MV-4-11 (cell line): ENCODE results near the gene SPSB2.
A peak's percentile ranks its signal among the peaks of the same experiment; 100 is the strongest.
"Not testable (repeated sequence)": the region's sequence is repeated elsewhere in the genome, so short reads cannot be mapped to it uniquely, and the experiment has no call there.

Experiments
- DNase-seq: peaks from one replicate; lab custom pipeline; 2025; lab: John Stamatoyannopoulos, UW

SPSB2 gene

DNA sequence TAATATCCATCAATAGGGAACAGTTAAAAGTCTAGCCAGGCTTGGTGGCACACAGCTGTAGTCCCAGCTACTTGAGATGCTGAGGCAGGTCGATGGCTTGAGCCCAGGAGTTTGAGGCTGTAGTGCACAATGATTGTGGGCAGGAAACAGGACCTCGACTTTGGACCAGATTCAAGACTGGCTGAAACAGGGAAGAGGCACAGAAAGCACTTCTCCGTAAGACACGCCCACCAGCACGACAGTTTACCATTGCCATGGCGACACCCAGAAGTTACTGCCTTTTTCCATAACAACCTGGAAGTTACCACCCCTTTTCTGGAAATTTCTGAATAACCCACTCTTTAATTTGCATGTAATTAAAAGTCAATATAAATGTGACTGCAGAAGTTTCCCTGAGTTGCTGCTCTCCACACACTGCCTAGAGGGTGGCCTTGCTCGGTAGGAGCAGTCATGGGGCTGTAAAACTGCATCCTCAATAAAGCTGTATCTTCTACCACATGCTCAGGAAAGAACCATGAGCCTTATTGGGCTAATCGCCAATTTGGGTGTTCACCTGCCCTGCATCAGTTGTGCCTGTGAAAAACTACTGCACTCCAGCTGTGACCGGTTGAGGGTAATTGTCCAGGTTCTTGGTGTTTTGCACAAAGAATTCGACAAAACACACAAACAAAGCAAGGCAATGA lies 26.9 kb upstream of the SPSB2 start:
- peak; percentile 83 for DNase-seq

DNA sequence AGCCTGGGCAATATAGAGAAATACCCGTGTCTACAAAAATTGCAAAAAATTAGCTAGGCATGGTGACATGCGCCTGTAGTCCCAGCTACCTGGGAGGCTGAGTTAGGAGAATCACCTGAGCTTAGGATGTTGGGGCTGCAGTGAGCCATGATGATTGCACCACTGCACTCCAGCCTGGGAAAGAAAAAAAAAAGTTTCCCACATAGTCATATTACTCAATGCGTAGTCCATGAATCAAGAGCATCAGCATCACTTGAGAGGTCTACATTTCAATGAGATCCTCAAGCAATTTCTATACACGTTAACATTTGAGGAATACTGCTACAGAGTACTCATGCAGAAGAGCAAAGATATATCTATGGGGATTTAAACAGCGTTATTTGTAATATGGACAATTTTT lies 26.3 kb upstream of the SPSB2 start:
- DNase-seq = peak; percentile 38

DNA sequence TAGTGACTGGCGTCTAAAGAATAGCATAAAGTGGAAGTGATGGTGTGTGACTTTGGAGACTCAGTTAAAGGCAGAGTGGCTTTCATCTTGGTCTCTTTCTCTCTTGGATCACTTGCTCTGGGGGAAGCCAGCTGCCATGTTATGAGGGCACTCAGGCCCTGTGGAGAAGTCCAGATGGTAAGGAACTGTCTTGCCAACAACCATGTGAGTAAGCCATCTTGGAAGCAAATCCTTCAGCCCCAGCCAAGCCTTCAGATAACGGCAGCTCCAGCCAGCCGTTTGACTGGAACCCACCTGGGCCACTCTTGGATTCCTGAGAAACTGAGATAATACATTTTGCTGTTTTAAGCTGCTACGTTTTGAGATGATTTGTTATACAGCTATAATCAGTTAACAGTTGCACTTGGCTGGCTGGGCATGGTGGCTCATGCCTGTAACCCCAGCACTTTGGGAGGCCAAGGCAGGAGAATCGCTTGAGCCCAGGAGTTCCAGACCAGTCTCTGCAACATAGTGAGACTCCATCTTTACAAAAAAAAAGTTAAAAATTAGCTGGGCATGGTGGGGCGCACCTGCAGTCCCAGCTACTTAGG lies 23.8 kb upstream of the SPSB2 start:
- no peak for DNase-seq

DNA sequence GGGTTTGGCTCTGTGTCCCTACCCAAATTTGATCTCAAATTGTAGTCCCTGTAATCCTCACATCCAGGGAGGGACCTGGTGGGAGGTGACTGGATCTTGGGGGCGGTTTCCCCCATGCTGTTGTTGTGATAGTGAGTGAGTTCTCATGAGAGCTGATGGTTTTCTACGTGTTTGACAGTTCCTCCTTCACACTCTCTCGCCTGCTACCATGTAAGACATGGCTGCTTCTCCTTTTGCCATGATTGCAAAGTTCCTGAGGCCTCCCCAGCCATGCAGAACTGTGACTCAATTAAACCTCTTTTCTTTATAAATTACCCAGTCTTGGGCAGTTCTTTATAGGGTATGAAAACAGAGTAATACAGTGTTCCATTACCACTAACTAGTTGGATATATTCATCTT lies 21.2 kb upstream of the SPSB2 start:
- DNase-seq = peak; percentile 15

DNA sequence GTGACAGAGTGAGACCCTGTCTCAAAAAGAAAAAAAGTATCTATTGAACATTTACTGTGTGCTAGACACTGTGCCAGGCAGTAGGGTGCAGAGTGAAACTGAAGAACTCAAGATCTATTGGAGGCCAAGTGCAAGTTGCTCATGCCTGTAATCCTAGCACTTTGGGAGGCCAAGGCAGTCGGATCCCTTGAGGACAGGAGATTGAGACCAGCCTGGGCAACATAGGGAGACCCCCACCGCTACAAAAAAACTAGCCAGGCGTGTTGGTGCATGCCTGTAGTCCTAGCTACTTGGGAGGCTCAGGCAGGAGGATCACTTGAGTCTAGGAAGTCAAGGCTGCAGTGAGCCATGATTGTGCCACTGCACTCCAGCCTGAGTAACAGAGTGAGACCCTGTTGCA lies 19.6 kb upstream of the SPSB2 start:
- DNase-seq = not testable (repeated sequence)

DNA sequence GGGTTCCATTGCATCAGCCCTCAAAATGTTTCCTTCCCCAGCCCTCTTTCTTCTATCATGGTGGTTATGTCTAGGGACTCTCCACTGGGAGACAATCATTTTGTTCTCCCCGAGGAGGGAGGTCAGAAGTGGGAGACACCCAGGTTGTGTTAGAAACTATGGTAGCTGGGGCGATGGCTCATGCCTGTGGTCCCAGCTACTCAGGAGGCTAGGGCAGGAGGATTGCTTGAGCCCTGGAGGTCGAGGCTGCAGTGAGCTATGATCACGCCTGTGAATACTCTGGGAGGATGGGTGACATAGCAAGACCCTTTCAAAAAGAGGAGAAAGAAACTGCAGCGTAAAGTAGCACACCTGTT lies 18.5 kb upstream of the SPSB2 start:
- DNase-seq = no peak

DNA sequence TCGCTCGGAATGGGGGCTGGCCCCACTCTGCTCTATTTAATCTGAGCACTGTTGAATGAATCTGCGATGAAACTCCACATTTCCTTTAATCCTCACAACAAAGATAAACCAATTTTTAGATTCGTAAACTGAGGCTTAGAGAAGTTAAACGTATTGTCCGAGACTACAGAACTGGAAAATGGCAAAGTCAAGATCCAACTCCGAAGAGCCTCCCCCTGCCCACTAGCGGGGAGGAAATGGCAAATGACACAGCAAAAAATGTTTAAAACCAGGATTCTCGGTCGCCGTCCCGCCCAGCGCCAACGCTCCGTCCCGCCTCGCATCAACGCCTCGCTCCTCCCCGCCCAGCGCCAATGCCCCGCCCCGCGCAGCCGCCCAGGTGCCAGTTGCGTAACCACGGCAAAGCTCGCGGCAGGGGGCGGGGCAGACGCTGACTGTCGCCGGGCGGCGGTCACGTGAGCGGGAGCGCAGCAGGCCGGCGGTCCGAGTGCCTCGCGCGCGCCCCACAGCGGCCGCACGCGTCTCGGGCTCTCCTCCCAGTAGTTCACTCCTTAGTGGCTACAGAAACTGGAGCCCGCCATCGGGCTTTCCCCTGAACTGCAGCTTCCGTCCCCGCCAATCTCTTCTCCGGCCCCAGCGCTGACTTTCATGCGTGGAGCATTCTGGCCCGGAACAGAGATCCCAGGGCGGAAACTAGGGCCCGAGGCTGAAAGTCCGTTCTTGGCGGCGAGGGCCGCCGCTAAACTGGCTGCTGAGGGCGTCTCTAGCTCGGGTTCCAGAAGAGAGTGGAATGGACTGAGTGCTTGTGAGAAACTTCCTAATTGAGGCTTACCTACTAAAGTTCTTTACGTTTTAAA lies 17.9 kb upstream of the SPSB2 start:
- DNase-seq = peak; percentile 95

DNA sequence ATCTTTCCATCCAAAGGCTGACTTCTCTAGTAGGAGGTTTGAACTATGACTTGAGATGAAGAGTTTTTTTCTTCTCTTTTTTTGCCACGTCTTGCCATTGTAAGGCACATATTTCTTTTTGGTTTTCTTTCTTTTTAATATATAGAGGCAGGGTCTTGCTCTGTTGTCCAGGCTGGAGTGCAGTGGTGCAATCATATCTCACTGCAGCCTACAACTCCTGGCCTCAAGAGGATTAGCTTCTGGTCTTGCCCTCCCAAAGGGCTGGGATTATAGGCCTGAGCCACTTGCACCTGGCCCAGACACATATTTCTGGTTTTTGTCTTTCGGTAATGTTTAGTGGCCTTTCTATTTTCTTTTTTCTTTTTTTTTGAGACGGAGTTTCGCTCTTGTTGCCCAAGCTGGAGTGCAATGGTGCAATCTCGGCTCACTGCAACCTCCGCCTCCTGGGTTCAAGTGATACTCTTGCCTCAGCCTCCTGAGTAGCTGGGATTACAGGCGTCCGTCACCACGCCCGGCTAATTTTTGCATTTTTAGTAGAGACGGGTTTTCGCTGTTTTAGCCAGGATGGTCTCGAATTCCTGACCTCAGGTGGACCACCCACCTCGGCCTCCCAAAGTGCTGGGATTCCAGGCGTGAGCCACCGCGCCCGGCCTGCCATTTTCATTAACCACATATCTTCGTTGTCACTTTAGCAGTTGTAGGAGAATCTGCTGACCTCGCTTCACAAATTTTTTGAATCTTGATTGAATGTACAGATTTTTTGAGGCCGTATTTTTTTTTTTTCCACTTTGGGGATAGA lies 16.9 kb upstream of the SPSB2 start:
- peak; percentile 26 for DNase-seq

DNA sequence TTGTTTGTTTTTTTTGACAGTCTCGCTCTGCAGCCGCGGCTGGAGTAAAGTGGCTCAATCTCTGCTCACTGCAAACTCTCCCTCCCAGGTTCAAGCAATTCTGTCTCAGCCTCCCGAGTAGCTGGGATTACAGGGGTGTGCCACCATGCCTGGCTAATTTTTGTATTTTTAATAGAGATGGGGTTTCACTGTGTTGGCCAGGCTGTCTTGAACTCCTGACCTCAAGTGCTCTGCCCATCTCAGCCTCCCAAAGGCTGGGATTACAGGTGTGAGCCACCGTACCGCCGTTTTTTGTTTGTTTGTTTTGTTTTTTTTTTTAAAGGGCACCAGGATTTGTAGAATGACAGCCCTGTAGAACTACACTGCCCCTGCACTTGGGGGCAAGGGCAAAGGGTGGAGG lies 15.7 kb upstream of the SPSB2 start:
- DNase-seq = not testable (repeated sequence)

DNA sequence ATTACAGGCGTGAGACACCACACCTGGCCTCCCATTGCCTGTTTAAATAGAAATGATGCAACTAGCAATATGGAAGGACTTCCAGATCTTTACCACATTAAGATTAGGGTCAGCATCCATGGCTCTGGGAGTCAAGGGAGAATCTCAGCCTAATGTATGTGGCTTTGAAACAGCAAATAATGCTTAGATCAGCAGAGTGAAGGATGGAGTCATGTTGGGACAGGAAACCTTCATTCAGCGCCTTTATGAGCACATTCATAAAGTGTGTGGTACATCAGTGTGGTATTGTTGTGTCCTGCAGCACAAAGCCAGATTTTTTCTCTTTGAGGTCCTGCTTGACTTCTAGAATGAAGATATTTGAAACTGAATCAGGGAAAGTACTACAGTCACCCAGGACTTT lies 15.3 kb upstream of the SPSB2 start:
- no peak for DNase-seq

DNA sequence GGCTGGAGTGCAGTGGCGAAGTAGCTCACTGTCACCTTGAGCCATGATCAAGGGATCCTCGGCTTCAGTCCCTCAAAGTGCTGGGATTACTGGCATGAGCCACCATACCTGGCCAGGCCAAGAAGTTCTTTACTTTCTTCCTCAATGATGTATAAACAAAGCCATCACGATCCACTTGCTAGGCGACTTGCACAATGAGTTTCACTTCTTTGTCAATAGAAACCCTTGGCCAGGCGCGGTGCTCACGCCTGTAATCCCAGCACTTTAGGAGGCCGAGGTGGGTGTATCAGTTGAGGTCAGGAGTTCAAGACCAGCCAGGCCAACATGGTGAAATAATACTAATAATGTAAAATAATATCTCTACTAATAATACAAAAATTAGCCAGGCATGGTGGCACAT lies 14.4 kb upstream of the SPSB2 start:
- DNase-seq = peak; percentile 92

DNA sequence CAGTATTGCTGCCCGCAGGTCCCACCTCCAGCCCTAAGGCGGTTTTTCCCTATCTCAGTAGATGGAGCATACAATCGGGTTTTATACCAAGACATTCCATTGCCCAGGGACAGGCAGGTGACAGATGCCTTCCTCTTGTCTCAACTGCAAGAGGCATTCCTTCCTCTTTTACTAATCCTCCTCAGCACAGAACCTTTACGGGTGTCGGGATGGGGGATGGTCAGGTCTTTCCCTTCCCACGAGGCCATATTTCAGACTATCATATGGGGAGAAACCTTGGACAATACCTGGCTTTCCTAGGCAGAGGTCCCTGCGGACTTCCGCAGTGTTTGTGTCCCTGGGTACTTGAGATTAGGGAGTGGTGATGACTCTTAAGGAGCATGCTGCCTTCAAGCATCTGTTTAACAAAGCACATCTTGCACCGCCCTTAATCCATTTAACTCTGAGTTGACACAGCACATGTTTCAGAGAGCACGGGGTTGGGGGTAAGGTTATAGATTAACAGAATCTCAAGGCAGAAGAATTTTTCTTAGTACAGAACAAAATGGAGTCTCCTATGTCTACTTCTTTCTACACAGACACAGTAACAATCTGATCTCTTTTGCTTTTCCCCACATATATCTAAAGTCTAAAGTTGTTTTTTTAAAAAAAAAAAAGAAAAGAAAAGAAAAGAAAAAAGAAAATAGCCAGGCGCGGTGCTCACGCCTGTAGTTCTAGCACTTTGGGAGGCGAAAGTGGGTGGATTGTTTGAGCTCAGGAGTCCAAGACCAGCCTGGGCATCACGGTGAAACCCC lies 13.3 kb upstream of the SPSB2 start:
- peak; percentile 31 for DNase-seq

DNA sequence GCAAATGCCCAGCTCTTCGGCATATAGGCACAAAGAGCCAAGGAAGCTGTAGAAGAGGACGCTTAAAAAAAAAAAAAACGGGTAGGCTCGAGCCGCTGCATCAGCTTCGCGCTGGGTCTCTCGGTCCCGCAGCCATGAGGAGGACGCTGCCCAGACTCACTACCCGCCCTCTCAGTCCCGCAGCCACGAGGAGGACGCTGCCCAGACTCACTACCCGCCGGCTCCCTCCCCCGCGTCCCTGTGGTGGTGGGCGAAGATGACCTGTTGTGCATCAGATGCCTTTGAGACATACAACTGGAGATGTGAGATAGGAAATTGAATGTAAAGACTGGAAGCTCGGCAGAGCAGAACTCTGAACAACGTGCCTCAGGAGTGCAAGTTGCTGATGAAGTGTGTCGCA lies 11.4 kb upstream of the SPSB2 start:
- DNase-seq = no peak

DNA sequence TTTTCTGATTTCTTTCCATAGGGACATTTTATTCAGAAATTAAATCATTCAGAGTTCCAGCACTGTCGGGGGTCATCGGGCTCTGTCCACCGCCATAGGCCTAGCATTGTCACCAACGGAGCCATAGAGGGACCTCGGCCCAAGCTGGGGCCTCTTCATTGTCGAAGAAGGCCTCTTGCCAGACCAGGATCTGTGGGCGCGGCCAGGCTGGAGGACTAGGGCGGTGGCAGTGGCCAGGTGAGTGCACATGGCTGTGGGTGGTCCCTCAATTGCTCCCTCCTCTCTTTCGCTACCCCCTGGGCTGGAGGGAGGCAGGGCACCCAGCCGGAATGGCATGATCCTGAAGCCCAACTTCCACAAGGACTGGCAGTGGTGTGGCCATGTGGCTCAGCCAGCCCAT lies 10.6 kb upstream of the SPSB2 start:
- no peak for DNase-seq

DNA sequence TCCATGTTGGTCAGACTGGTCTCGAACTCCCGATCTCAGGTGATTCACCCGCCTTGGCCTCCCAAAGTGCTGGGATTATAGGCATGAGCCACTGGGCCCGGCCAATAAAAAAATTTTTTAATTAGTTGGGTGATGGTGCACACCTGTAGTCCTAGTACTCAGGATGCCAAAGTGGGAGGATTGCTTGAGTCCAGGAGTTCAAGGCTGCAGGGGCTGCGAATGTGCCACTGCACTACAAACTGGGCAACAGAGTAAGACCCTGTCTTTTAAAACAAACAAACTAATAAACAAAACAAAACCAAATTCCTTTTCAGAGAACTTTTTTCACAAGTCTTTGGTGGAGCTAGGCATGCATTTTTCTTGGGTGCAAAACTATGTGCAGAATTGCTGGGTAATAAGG lies 10.1 kb upstream of the SPSB2 start:
- DNase-seq = no peak

DNA sequence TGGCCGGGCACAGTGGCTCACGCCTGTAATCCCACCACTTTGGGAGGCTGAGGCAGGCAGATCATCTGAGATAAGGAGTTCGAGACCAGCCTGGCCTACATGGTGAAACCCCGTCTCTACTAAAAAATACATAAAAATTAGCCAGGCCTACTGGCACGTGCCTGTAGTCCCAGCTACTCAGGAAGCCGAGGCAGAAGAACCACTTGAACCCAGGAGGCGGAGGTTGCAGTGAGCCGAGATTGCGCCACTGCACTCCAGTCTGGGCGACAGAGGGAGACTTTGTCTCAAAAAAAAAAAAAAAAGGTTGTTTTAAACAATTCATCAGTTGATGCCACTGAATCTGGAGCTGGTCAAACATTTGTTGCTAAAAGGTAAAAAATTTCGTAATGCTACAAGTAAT lies 6.7 kb upstream of the SPSB2 start:
- peak; percentile 39 for DNase-seq

DNA sequence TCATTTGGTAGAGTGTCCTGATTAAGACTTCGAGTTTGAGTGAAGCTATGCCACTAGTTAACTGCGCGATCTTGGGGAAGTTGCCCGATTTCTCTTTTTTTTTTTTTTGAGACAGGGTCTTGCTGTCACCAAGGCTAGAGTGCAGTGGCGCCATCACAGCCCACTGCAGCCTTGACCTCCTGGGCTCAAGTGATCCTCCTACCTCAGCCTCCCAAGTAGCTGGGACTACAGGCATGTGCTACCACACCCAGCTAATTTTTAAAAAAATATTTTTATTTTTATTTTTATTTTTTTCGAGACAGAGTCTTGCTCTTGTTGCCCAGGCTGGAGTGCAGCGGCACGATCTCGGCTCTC lies 889 bp upstream of the SPSB2 start:
- not testable (repeated sequence) for DNase-seq

DNA sequence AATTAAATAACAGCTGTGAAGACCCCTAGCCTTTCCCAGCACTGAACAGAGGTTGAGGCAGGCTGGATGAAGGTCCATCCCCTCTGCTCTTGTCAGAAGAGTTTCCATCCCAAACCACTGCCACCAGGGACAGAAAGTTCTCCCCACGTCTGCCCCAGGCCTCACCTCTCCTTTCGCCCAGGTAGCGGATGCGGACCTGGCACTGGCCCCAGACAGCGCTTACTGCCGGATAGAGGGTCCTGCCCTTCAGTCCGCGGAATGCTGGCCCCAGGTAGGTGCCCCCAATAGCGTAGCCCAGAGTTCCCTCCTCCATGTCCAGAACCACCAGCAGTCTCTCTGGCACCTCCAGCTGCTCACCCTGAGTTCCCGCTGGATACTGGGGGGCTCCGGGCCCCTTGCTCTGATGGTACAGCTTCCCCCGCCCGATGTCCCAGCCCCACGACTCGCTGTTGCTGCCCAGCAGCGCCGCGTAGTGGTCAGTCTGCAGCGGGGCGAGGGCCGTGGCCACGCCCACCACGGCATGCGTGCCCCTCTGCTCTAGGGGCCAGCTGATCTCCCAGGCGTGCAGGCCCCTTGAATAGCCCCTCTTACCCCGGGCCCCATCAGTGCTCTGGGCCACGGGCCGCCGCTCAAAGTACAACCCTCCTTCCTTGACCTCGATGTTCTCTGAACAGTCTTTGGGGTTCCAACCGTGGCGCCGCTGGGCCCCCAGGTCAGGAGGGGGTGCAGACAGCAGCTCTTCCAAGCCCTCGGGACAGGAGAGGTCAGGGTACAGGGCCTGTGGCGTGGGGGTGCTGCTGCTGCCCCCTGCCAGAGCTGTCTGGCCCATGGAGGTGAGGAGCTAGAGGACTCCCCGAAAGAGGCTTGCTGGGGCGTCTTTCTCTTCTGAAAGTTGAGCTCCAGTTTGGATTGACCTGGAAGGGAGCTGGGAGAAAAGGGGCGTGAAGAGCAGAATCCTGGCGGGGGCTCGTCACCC lies 742 bp downstream of the SPSB2 start:
- peak; percentile 60 for DNase-seq

DNA sequence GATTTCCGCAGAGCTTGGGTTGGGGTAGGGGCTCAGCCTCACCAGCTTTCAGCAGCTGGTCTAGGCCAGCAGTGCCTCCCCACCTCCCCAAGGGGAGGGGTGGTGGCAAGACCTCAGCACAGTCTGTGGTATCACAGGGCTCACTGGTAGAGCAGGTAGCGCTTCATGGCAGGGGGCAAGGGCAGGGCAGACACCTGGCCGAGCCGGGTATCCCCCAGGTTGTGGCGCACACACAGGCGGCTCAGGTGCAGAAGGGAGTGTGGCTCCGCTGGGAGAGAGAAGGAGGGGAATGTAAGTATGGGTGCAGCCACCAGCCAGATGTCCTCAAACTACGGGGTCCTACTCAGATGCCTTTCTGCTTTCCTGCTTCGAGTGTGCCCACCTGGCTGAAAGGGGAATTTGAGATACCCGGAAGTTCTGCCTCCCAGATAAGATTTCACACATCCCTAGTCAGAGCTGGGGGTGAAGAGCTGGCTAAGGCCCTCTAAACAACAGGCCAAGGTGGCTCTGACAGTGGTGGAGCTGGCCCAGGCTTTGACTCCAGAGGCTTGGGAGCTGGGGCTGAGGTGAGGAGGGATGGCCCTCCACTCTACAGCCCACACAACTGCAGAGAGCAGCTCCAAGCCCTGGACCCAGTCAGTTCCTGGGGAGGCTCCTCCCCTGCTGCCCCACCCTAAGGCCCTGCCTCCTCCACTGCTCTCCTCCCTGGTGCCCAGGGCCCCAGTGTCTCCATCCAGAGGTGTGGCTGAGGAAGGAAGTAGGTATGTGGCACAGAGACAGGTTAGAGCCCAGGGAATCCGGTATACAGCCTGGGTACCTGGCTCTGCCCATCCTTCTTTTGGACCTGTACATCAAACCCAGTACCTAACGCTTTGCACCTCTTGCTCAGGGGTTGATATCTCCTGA lies 1.8 kb downstream of the SPSB2 start:
- peak; percentile 34 for DNase-seq
